Measurements from ENCODE around the gene ACSL4.

DNA sequence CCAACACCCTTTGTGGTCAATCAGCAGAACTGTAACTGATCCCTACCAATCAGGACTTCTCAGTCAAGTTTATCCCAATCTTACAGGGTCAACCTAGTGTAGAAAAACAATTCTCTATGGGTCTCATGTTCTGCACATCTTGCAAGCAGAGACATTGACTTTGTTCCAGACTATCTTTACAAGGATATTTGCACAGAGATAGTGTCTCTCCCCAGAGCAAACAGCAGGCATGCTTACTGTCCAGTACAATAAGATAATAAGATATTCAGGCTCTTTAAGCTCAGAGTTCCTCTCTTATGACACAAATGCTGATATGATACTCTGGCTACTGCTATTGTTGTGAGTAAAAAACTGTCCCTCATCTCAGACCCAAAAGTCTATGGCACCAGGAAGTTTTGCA, 53.2 kb downstream of the ACSL4 start:
- TF ChIP-seq, protein P1, sequence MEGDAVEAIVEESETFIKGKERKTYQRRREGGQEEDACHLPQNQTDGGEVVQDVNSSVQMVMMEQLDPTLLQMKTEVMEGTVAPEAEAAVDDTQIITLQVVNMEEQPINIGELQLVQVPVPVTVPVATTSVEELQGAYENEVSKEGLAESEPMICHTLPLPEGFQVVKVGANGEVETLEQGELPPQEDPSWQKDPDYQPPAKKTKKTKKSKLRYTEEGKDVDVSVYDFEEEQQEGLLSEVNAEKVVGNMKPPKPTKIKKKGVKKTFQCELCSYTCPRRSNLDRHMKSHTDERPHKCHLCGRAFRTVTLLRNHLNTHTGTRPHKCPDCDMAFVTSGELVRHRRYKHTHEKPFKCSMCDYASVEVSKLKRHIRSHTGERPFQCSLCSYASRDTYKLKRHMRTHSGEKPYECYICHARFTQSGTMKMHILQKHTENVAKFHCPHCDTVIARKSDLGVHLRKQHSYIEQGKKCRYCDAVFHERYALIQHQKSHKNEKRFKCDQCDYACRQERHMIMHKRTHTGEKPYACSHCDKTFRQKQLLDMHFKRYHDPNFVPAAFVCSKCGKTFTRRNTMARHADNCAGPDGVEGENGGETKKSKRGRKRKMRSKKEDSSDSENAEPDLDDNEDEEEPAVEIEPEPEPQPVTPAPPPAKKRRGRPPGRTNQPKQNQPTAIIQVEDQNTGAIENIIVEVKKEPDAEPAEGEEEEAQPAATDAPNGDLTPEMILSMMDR (IDR thresholded peaks at IDR 0.05): no peak
- TF ChIP-seq POLR2A (IDR thresholded peaks at IDR 0.05): no peak

Data from ovary (tissue), 3 donors.